IPS DF 4.7 (cell line): ENCODE measurements around the gene CAB39.

ENCODE experiments used
- DNase-seq: peaks from one replicate; pipeline ENCODE4 v3.0.0-alpha.2; 2013; ENCODE audit warnings: low spot score; ENCODE audit errors: extremely low read depth

The CAB39 gene

GRCh38 chr2:230712443-230713330, at the start of gene CAB39:
TSS of gene CAB39 (plus strand) at chr2:230712842. CDS start at chr2:230760002, 47,160 bp downstream.
- DNase-seq: peak; percentile 30

- no peak for DNase-seq
These were observed 48.5 kb upstream of the CAB39 start for GRCh38 chr2:230664128-230664527.

- DNase-seq: no peak
These were observed 47.8 kb upstream of the CAB39 start for GRCh38 chr2:230664844-230665243.

GRCh38 chr2:230665263-230665691, 47.4 kb upstream of the CAB39 start:
- no peak for DNase-seq

- no peak for DNase-seq
These were observed 46.2 kb upstream of the CAB39 start for GRCh38 chr2:230666446-230666845.

GRCh38 chr2:230666885-230667712, 45.5 kb upstream of the CAB39 start:
- no peak for DNase-seq

- DNase-seq: no peak
These were observed 44.3 kb upstream of the CAB39 start for GRCh38 chr2:230668184-230668938.

- no peak for DNase-seq
These were observed 43.7 kb upstream of the CAB39 start for GRCh38 chr2:230668939-230669303.

- no peak for DNase-seq
These were observed 43.2 kb upstream of the CAB39 start for GRCh38 chr2:230669386-230669950.

- no peak for DNase-seq
These were observed 41.5 kb upstream of the CAB39 start for GRCh38 chr2:230671117-230671516.

- DNase-seq: no peak
These were observed 39.8 kb upstream of the CAB39 start for GRCh38 chr2:230672836-230673235.

- DNase-seq: no peak
These were observed 38.2 kb upstream of the CAB39 start for GRCh38 chr2:230674401-230674800.

GRCh38 chr2:230674966-230675672, 37.5 kb upstream of the CAB39 start:
- no peak for DNase-seq

- DNase-seq: no peak
These were observed 36.1 kb upstream of the CAB39 start for GRCh38 chr2:230676546-230676945.

- no peak for DNase-seq
These were observed 35.3 kb upstream of the CAB39 start for GRCh38 chr2:230677201-230677946.

- DNase-seq: no peak
These were observed 34.6 kb upstream of the CAB39 start for GRCh38 chr2:230678018-230678417.

GRCh38 chr2:230678451-230678850, 34.2 kb upstream of the CAB39 start:
- no peak for DNase-seq

GRCh38 chr2:230680463-230681170, 32.0 kb upstream of the CAB39 start:
- DNase-seq: no peak

- no peak for DNase-seq
These were observed 31.5 kb upstream of the CAB39 start for GRCh38 chr2:230681171-230681545.
